ENCODE measurements around the gene FAH.

Gene FAH

GRCh38 chr15:80207887-80208286, 55.1 kb downstream of the FAH start:
- no peak overlapping the region for H3K4me3 ChIP-seq (ENCODE audit: low read length, poor library complexity, severe bottlenecking)
- no peaks in the 10 kb centered on the region for H3K79me2 ChIP-seq (ENCODE audit: insufficient read depth, low read length)
- H3F3A ChIP-seq (ENCODE audit: low read depth), result no peaks in the 10 kb centered on the region
- no peaks in the 10 kb centered on the region for H3K36me3 ChIP-seq (ENCODE audit: insufficient read depth, low read length)
- no peaks in the 10 kb centered on the region for H3K9me3 ChIP-seq (ENCODE audit: insufficient read depth, low read depth, low read length)
- H2AFZ ChIP-seq (ENCODE audit: low read length), result no peak overlapping the region
- H4K20me1 ChIP-seq (ENCODE audit: insufficient read depth, low read length, poor library complexity, severe bottlenecking), result no peaks in the 10 kb centered on the region
- TF ChIP-seq EZH2phosphoT487 (IDR thresholded peaks at IDR 0.05; ENCODE audit: borderline replicate concordance) (no peak), CTCF (conservative IDR thresholded peaks at IDR 0.05; ENCODE audit: low read length) (no peak)
- H3K27me3 ChIP-seq (ENCODE audit: insufficient read depth, low read length, poor library complexity, severe bottlenecking), result no peaks in the 10 kb centered on the region
- H3K9ac ChIP-seq (ENCODE audit: low read depth, low read length, poor library complexity, severe bottlenecking), result no peak overlapping the region
- no peaks in the 10 kb centered on the region for H3K9me2 ChIP-seq (replicated peaks; ENCODE audit: low read depth, low read length)
- no peak overlapping the region for H3K4me2 ChIP-seq (ENCODE audit: low read depth, low read length, poor library complexity, severe bottlenecking)
- no peaks in the 10 kb centered on the region for H3K4me1 ChIP-seq (ENCODE audit: insufficient read depth, low read length, poor library complexity, severe bottlenecking)

GRCh38 chr15:80208758-80209734, 56.2 kb downstream of the FAH start:
- Histone ChIP-seq H3K36me3 (ENCODE audit: insufficient read depth, low read length) (no peaks in the 10 kb centered on the region), H2AFZ (ENCODE audit: low read length) (no peak overlapping the region), H4K20me1 (ENCODE audit: insufficient read depth, low read length, poor library complexity, severe bottlenecking) (no peaks in the 10 kb centered on the region), H3K79me2 (ENCODE audit: insufficient read depth, low read length) (no peaks in the 10 kb centered on the region), H3K27me3 (ENCODE audit: insufficient read depth, low read length, poor library complexity, severe bottlenecking) (no peaks in the 10 kb centered on the region), H3K9ac (ENCODE audit: low read depth, low read length, poor library complexity, severe bottlenecking) (no peak overlapping the region), H3K4me1 (ENCODE audit: insufficient read depth, low read length, poor library complexity, severe bottlenecking) (no peaks in the 10 kb centered on the region), H3K9me3 (ENCODE audit: insufficient read depth, low read depth, low read length) (no peaks in the 10 kb centered on the region), H3K4me3 (ENCODE audit: low read length, poor library complexity, severe bottlenecking) (no peak overlapping the region), H3K9me2 (replicated peaks; ENCODE audit: low read depth, low read length) (no peaks in the 10 kb centered on the region), H3F3A (ENCODE audit: low read depth) (no peaks in the 10 kb centered on the region), H3K4me2 (ENCODE audit: low read depth, low read length, poor library complexity, severe bottlenecking) (no peak overlapping the region)
- no peak for TF ChIP-seq CTCF (conservative IDR thresholded peaks at IDR 0.05; ENCODE audit: low read length)
- TF ChIP-seq EZH2phosphoT487 (IDR thresholded peaks at IDR 0.05; ENCODE audit: borderline replicate concordance), result no peak

GRCh38 chr15:80210611-80211573, 58.1 kb downstream of the FAH start:
- Histone ChIP-seq H3K79me2 (ENCODE audit: insufficient read depth, low read length) (no peaks in the 10 kb centered on the region), H3K4me2 (ENCODE audit: low read depth, low read length, poor library complexity, severe bottlenecking) (no peak overlapping the region), H3K36me3 (ENCODE audit: insufficient read depth, low read length) (no peaks in the 10 kb centered on the region), H4K20me1 (ENCODE audit: insufficient read depth, low read length, poor library complexity, severe bottlenecking) (no peaks in the 10 kb centered on the region), H3F3A (ENCODE audit: low read depth) (no peaks in the 10 kb centered on the region), H3K4me1 (ENCODE audit: insufficient read depth, low read length, poor library complexity, severe bottlenecking) (no peaks in the 10 kb centered on the region), H2AFZ (ENCODE audit: low read length) (no peak overlapping the region), H3K27me3 (ENCODE audit: insufficient read depth, low read length, poor library complexity, severe bottlenecking) (no peaks in the 10 kb centered on the region), H3K9me2 (replicated peaks; ENCODE audit: low read depth, low read length) (no peaks in the 10 kb centered on the region), H3K9me3 (ENCODE audit: insufficient read depth, low read depth, low read length) (no peaks in the 10 kb centered on the region), H3K4me3 (ENCODE audit: low read length, poor library complexity, severe bottlenecking) (no peak overlapping the region), H3K9ac (ENCODE audit: low read depth, low read length, poor library complexity, severe bottlenecking) (no peak overlapping the region)
- TF ChIP-seq EZH2phosphoT487 (IDR thresholded peaks at IDR 0.05; ENCODE audit: borderline replicate concordance) (no peak), CTCF (conservative IDR thresholded peaks at IDR 0.05; ENCODE audit: low read length) (no peak)
